ENCODE measurements around the gene CLIP3.

The CLIP3 gene

DNA sequence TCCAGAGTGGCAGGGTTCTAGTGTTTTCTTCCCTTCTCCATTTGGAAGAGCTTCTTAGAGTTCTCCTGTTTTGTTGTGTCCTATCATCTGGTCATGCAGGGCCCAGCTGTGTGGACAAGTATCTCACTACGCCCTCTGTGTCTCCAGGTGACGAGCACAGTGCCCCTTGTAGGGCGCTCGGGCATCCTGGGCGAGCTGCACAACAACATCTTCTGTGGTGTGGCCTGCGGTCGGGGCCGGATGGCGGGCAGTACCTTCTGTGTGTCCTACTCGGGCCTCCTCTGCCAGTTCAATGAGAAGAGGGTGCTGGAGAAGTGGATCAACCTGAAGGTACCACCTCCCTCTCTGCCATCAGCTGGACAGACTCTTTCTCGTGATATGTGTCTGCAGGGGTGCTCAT, 35.0 kb upstream of the CLIP3 start:
- no peak for DNase-seq (ENCODE audit: low read depth)
- H3K4me3 ChIP-seq (replicated peaks; ENCODE audit: low read depth, low read length), result no peak overlapping the region
- TF ChIP-seq, protein P1, sequence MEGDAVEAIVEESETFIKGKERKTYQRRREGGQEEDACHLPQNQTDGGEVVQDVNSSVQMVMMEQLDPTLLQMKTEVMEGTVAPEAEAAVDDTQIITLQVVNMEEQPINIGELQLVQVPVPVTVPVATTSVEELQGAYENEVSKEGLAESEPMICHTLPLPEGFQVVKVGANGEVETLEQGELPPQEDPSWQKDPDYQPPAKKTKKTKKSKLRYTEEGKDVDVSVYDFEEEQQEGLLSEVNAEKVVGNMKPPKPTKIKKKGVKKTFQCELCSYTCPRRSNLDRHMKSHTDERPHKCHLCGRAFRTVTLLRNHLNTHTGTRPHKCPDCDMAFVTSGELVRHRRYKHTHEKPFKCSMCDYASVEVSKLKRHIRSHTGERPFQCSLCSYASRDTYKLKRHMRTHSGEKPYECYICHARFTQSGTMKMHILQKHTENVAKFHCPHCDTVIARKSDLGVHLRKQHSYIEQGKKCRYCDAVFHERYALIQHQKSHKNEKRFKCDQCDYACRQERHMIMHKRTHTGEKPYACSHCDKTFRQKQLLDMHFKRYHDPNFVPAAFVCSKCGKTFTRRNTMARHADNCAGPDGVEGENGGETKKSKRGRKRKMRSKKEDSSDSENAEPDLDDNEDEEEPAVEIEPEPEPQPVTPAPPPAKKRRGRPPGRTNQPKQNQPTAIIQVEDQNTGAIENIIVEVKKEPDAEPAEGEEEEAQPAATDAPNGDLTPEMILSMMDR (IDR thresholded peaks at IDR 0.05; ENCODE audit: low read length, missing control alignments), result no peak

DNA sequence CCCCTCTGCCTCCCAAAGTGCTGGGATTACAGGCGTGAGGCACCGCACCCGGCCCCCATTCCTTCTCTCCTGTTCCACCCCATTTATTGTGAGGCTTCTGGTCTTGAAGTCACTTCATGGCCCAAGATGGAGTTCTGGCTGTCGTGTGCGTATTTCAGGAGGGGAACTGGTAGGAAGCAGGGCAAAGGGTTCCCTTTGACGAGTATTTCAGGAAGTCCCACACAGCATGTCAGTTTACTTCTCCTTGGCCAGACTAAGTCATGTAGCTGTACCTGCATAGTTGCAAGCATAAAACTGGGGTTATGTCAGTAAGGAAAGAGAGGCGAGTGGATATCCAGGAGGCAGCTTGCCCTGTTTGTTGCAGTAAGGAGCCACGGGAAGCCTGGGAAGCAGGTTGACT, 32.2 kb upstream of the CLIP3 start:
- H3K4me3 ChIP-seq (replicated peaks; ENCODE audit: low read depth, low read length), result no peak overlapping the region
- TF ChIP-seq, protein P1 (IDR thresholded peaks at IDR 0.05; ENCODE audit: low read length, missing control alignments), result no peak

DNA sequence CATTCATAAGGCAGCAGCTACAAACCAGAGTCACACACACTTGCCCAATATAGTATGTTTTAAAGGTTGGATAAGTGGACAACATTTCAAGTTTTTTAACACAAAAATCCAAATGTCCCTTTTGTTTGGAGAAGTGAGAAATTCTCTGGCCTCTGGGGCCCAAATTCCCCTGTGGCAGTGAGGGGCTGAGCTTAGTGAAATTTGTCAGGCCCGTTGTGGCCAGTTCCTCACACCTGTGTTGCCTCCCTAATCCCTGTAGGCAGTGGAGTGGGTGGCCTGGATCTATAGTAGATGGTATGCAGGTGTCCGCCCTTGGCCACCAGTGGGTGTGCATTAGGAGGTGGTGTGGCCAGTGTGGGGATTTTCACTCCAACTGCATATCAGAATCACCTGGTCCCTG, 28.7 kb upstream of the CLIP3 start:
- DNase-seq (ENCODE audit: low read depth), result no peak
- TF ChIP-seq, protein P1 (IDR thresholded peaks at IDR 0.05; ENCODE audit: low read length, missing control alignments), result no peak
- H3K4me3 ChIP-seq (replicated peaks; ENCODE audit: low read depth, low read length), result no peak overlapping the region

More for the DNA sequence above, 32.2 kb upstream of the CLIP3 start:
- DNase-seq (ENCODE audit: low read depth), result no peak

DNA sequence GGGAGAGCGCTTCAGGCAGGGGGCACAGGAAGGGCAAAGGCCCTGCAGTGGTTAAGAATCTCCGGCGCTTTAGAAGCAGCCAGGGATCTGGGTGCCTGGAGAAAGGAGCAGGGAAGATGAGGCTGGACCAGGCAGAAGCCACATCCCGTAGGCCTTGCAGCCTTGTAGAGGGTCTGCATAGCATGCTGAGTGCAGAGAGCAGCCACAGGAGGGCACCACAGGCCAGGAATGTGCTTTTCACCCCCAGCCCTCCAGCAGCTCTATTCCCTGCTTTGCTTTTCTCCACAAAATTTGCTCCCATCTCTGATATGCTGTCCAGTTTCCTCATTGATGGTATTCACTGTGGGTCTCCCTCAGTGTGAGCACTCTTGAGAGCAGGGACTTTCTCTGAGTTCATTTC, 27.8 kb upstream of the CLIP3 start:
- peak; percentile 79 for DNase-seq (ENCODE audit: low read depth)
- no peak overlapping the region for H3K4me3 ChIP-seq (replicated peaks; ENCODE audit: low read depth, low read length)

DNA sequence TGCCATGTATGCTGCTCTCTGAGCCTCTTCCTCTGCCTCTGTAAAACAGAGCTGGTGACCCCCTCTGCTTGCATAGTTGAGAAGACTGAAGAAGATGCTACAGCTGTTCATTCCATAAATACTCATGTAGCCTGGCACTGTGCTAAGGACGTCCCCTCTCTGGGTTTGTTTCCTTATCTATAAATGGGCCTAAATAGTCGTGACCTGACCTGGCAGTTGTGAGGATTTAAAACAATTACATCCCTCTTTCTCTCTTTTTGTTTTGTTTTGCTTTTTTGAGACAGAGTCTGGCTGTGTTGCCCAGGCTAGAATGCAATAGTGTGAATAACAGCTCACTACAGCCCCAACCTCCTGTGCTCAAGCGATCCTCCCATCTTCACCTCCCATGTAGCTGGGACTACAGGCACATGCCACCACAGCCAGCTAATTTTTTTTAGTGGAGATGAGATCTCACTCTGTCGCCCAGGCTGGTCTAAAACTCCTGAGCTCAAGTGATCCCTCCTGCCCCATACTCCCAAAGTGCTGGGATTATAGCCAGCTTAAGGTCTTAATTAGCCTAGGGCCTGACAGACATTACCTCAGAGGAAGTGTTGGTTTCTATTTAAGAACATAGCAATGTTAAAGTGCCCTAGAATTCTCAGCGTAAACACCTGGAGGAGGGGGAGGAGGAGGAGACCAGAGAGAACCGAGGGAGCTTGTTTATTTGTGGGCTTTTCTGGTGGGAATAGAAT, 26.7 kb upstream of the CLIP3 start:
- no peak for DNase-seq (ENCODE audit: low read depth)
- TF ChIP-seq, protein P1 (IDR thresholded peaks at IDR 0.05; ENCODE audit: low read length, missing control alignments), result no peak

More for the DNA sequence above, 27.8 kb upstream of the CLIP3 start:
- TF ChIP-seq, protein P1 (IDR thresholded peaks at IDR 0.05; ENCODE audit: low read length, missing control alignments), result peak; percentile 81

DNA sequence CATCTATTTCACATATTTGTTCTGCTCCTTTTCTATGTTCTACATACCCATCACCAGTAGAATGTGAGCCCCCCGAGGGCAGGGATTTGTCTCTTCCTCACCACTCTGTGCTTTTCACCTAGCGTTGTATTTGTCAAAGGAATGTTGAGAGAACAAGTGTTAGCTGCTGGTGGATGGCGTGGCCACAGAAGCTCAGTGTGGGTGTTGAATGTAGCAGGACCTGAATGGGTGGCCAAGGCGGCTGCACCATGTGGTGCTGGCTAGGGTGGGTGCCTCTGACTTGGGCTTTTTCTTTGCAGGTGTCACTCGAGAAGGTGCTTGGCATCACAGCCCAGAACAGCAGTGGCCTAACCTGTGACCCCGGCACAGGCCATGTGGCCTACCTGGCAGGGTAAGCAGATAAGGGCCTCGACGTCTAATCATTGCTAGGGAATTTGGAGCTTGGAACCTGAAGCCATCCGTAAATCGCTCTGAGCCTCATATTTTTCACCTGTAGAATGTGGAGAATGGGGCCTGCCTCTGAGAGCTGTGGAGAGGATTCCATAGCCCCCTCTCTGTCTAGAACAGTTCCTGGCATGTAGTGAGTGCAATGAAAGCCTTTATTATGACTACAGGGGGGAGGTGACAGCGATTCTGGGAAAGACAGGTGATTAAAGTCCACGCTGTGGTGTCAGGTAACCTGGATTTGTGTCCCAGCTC, 26.0 kb upstream of the CLIP3 start:
- no peak overlapping the region for H3K4me3 ChIP-seq (replicated peaks; ENCODE audit: low read depth, low read length)
- TF ChIP-seq, protein P1 (IDR thresholded peaks at IDR 0.05; ENCODE audit: low read length, missing control alignments), result no peak
- DNase-seq (ENCODE audit: low read depth), result no peak

More for the DNA sequence above, 26.7 kb upstream of the CLIP3 start:
- H3K4me3 ChIP-seq (replicated peaks; ENCODE audit: low read depth, low read length), result no peak overlapping the region

Data from fibroblast of pulmonary artery (primary cell).